Right ventricle myocardium inferior (tissue), 1 donor: ENCODE data around the gene UQCRC2. TPM values are rescaled to one million over a fixed set of nuclear protein-coding genes. Genes with fewer than 3 reads are reported as not detected.
"Not testable (repeated sequence)": the region's sequence is repeated elsewhere in the genome, so short reads cannot be mapped to it uniquely, and the experiment has no call there.

ENCODE experiments used
- ATAC-seq: fragments of 200-7000 bp; cut with Tn5 transposase; one replicate; pipeline ENCODE4 v1.9.1; 2020; ENCODE audit warnings: mild to moderate bottlenecking, moderate library complexity
- DNase-seq: peaks from one replicate; pipeline ENCODE4 v3.0.0; 2021; ENCODE audit errors: missing footprints
- intact Hi-C: fragments of 100-400 bp; cut with DNase I; formaldehyde crosslinking; loops from one replicate; pipeline ENCODE4 v1.11.0; 2022
- long read RNA-seq: library from polyadenylated mRNA; unstranded; transcript quantifications from one replicate; pipeline ENCODE4 v2.0.0, GENCODE V29; 2021
- total RNA-seq: library from RNA; stranded (reverse); fragmentation: NEBNext Ultra II Directional; extraction: Animal tissue kit (Norgen Biotek cat#: 25700); gene quantifications from one replicate; pipeline ENCODE4 v1.2.1, GENCODE V29; 2021
- donor health status: DM: no; HTN: yes; CAD: no; lungs with severe emphysema.

The UQCRC2 gene
- total RNA-seq = 906 TPM
- long read RNA-seq, transcript UQCRC2-201 (14 exons, 2,615 nt) = major isoform, 497 of 530 reads
- long read RNA-seq, partial matches to known transcripts = 18 of 530 reads
- long read RNA-seq, other reads (novel, unspliced or antisense) = 10 of 530 reads

GRCh38 chr16:21952793-21953540 lies at the start of gene UQCRC2:
UQCRC2 (plus strand) TSS chr16:21953361; CDS start chr16:21953424, 63 bp downstream.
- intact Hi-C loops = loop anchor here (2.0 to 5.0 kb wide), 2 partner anchors 124 to 236 kb away; no protein-coding TSS in a partner anchor
- DNase-seq = peak; percentile 93
- ATAC-seq = peak; percentile 97

DNA sequence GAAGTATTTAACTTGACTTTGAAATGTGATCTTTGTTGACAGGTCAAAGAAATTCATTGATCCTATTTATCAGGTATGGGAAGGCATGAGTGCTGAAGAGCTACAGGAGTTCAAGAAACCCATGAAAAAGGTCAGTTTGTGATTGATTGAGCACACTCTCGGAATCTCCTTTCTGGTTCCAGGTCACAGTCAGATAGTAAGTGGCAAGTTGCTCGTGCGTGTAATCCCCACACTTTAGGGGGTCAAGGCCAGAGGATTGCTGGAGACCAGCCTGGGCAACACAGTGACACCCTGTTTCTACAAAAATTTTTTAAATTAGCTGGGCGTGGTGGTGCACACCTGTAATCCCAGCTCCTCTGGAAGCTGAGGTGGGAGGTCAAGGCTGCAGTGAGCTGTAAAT lies 20.5 kb upstream of the UQCRC2 start:
- DNase-seq, ATAC-seq, intact Hi-C loops: not testable (repeated sequence)

- intact Hi-C loops, ATAC-seq: not testable (repeated sequence)
Measured at GRCh38 chr16:21933316-21933715, 19.8 kb upstream of the UQCRC2 start.

GRCh38 chr16:21933790-21934189 lies 19.4 kb upstream of the UQCRC2 start:
- intact Hi-C loops, ATAC-seq, DNase-seq: not testable (repeated sequence)

More at GRCh38 chr16:21933316-21933715, 19.8 kb upstream of the UQCRC2 start:
- DNase-seq = not testable (repeated sequence)

DNA sequence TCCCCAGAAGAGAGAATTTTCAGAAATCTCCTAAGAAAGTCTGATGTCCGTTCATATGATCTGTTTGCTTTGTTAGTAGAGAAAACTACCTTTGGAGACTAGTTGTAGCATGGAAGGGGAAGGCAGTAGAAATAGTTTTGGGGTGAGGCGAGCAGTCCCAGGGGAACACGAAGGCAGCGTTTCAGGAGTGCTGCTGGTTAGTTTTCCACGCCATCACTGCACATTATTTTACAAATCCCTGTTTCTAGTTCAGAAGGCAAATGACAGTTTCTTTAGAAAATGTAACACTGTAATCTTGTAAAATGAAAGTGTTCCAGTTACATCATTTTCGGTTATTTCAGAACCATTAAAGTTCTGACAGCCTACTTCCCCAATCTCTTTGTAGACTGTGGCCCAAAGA lies 16.9 kb upstream of the UQCRC2 start:
- DNase-seq, intact Hi-C loops: not testable (repeated sequence)
- peak; percentile 10 for ATAC-seq

- ATAC-seq (no peak), DNase-seq (no peak)
- intact Hi-C loops = no loop called here
Measured at GRCh38 chr16:21937336-21937829, 15.8 kb upstream of the UQCRC2 start.

DNA sequence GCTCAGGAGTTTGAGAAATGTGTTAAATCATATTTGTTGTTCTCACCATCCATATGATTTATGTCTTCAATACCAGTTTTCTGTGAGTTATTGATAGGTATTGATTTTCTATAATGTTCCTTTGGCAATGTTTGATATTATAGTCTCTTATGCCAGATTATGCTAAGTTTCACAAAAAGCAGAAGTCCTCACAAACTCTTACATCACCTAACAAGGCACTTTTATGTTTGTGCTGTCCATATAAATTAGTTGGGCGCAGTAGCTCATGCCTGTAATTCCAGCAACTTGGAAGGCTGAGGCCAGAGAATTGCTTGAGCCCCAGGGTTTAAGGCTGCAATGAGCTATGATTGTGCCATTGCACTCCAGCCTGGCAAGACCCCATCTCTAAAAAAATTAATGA lies 12.6 kb upstream of the UQCRC2 start:
- intact Hi-C loops = no loop called here
- DNase-seq (no peak), ATAC-seq (no peak)

GRCh38 chr16:21943571-21943970 lies 9.6 kb upstream of the UQCRC2 start:
- DNase-seq (no peak), ATAC-seq (no peak)
- intact Hi-C loops = no loop called here

DNA sequence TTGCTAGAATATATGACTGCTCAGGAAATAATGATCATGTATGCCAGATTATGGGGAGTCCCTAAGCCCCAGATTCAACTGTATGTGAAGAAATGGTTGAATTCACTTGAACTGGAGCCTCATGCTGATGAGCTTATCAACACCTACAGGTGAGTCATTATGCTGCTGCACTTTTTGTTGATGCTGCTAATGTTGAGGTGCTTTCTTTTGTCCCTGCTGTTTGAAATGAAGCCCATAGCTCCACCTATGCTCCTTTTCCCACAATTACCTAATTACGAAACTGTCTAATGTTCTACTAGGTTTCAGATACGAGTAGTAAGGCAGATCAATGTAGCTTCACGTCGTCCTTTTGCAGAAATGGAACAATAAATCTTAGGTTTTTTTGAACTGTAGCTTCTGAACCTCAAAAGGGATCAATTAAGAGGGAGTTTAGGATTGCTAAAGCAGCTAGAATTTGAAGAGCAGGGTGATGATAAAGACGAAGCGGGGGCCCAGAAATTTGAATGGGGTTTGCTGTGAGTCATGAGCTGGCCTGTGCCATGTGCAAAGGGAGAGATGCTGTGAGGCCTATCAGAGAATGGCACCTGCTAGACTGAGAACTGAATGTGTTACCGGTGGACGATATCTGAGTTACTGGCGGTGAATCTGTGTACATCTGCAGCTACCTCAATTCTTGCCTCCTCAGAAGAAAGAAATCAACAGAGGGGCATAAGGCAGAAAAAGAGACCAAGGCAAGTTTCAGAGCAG lies 6.1 kb upstream of the UQCRC2 start:
- intact Hi-C loops = no loop called here
- DNase-seq = no peak
- no peak for ATAC-seq

- no peak for ATAC-seq
- intact Hi-C loops = loop anchor here (5.0 kb wide), 1 partner anchor 128 kb away; no protein-coding TSS in a partner anchor
- no peak for DNase-seq
Measured at GRCh38 chr16:21949713-21950260, 3.4 kb upstream of the UQCRC2 start.

DNA sequence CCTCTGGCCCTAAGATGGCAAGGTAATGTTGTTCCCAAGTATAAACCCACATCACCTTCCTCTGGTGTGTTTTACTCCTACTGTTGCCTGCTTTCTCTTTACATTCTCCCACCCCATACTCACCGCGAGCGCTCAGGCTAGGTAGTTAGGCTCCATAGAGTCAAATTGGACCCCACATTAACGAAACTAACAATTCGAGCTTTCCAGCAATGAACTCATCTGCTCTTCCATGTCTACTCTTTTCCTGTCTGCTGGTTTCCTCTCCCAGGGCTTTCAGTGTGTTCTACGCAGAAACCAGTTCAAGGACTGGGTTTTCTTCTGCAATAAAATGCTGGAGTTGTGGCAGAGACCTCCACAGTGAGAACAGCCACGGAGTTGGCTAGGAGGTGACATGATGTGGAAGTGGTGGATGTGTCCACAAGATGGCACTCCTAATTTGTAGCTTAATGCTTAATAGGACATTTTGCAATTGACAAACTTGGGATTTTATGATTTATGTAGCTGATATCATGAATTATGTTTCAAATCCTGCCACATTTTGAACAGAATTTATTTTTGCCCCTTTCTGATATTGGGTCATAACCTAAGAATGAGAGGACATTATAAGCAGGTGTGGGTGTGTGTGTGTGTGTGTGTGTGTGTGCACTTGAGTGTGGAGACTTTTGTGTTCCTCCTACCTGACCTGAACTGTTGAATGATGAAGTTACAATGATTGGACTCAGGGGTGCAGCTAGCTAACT lies 2.2 kb upstream of the UQCRC2 start:
- DNase-seq (no peak), ATAC-seq (no peak)
- intact Hi-C loops = loop anchor here (5.0 kb wide), 1 partner anchor 126 kb away; no protein-coding TSS in a partner anchor

GRCh38 chr16:21952040-21952792 lies 945 bp upstream of the UQCRC2 start:
- ATAC-seq = peak; percentile 46
- intact Hi-C loops = loop anchor here (2.0 to 5.0 kb wide), 2 partner anchors 125 to 237 kb away; no protein-coding TSS in a partner anchor

GRCh38 chr16:21953541-21953902 lies 361 bp downstream of the UQCRC2 start:
- intact Hi-C loops = loop anchor here (2.0 to 5.0 kb wide), 2 partner anchors 124 to 235 kb away; no protein-coding TSS in a partner anchor
- DNase-seq = no peak

More at GRCh38 chr16:21952040-21952792, 945 bp upstream of the UQCRC2 start:
- peak; percentile 82 for DNase-seq

GRCh38 chr16:21957714-21958346 lies 4.7 kb downstream of the UQCRC2 start:
- intact Hi-C loops = no loop called here

More at GRCh38 chr16:21953541-21953902, 361 bp downstream of the UQCRC2 start:
- ATAC-seq = peak; percentile 57

DNA sequence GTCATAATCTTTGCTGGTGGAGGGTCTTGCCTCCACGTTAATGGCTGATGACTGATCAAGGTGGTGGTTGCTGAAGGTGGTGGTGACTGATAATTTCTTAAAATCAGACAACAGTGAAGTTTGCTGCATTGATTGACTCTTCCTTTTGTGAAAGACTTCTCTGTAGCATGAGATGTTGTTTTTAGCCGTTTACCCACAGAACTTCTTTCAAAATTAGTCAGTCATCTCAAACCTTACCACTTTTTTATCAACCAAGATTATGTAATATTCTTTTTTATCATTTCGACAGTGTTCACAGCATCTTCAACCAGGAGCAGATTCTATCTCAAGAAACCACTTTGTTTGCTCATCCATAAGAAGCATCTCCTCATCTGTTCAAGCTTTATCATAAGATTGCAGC lies 5.9 kb downstream of the UQCRC2 start:
- DNase-seq = no peak
- intact Hi-C loops = no loop called here
- ATAC-seq = no peak

More at GRCh38 chr16:21957714-21958346, 4.7 kb downstream of the UQCRC2 start:
- DNase-seq = no peak
- ATAC-seq = no peak

GRCh38 chr16:21962475-21962874 lies 9.3 kb downstream of the UQCRC2 start:
- intact Hi-C loops = no loop called here
- no peak for ATAC-seq

DNA sequence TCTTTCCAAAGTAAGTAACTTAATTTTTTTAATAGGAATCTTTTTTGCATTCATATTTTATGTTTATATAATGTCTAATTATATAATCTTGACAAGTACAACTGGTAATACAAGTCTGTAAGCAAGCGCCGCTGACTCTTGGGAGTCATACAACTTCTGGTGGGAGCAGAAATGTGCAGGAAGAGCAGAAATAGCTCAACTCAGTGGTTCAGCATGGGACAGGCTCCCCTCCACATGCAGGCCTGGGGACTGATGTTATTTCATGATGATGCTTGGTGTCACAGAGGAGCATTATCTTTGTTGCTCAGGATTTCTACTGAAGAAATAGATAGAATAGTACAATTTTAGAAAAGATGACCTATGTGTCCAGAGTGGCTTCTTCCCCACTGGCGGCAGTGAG lies 10.7 kb downstream of the UQCRC2 start:
- intact Hi-C loops = no loop called here
- no peak for ATAC-seq
- no peak for DNase-seq

More at GRCh38 chr16:21962475-21962874, 9.3 kb downstream of the UQCRC2 start:
- no peak for DNase-seq
